ENCODE results near the gene ANKRD34A.

- TF ChIP-seq CTCF (IDR thresholded peaks at IDR 0.05) (no peak), POLR2AphosphoS5 (IDR thresholded peaks at IDR 0.05) (no peak), POLR2A (IDR thresholded peaks at IDR 0.05) (no peak), EP300 (IDR thresholded peaks at IDR 0.05) (no peak)
These were observed 46.8 kb downstream of the ANKRD34A start for GRCh38 chr1:145917595-145917994.
